WI38 (cell line): ENCODE measurements around the gene GCHFR.

Experiments used
- H3K4me3 ChIP-seq: 2 replicates; pipeline ENCODE4 v1.5.1; 2011; ENCODE audit warnings: low read depth, mild to moderate bottlenecking, control low read depth, low read length
- TF ChIP-seq, protein P1 (sequence below): IDR thresholded peaks from 2 replicates; pipeline ENCODE4 v1.5.1; 2012; ENCODE audit warnings: low read depth, mild to moderate bottlenecking, control low read depth, low read length

Gene GCHFR

DNA sequence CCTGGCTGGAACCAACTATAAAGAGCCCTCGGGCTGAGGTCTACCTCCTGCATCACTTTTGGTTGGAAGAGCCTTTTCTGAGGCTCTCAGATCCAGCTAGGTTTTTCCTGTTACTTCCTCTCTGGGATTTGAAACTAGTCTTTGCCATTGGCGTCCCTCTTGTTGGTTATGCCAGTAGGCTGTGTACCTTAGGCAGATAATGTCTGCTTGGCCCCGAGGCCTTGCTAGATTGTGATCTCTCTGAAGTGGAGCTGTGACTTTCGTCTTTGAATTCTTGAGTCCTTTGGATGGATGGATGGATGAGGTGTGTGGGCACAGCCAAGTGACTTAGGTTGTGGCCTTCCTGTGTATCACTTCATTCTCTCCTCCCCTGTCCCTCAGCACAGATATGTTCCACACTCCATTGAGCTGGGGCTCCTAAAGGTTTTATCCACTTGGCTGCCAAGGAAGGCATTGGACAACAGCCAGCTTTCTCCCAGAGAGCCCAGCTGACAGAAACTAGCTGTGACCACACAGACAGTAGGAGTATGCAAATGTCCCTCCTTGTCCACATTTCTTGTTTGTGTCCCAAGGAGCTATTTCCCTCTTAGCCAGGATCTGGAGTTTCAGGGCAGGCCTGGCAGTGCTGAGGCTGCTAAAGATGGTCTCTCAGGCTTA, 51.3 kb downstream of the GCHFR start:
- TF ChIP-seq, protein P1, sequence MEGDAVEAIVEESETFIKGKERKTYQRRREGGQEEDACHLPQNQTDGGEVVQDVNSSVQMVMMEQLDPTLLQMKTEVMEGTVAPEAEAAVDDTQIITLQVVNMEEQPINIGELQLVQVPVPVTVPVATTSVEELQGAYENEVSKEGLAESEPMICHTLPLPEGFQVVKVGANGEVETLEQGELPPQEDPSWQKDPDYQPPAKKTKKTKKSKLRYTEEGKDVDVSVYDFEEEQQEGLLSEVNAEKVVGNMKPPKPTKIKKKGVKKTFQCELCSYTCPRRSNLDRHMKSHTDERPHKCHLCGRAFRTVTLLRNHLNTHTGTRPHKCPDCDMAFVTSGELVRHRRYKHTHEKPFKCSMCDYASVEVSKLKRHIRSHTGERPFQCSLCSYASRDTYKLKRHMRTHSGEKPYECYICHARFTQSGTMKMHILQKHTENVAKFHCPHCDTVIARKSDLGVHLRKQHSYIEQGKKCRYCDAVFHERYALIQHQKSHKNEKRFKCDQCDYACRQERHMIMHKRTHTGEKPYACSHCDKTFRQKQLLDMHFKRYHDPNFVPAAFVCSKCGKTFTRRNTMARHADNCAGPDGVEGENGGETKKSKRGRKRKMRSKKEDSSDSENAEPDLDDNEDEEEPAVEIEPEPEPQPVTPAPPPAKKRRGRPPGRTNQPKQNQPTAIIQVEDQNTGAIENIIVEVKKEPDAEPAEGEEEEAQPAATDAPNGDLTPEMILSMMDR = no peak
- H3K4me3 ChIP-seq = no peak overlapping the region
